CD14-positive monocyte (primary cell): ENCODE data around the gene SUGCT. TPM values are rescaled to one million over a fixed set of nuclear protein-coding genes. Genes with fewer than 3 reads are reported as not detected.

Experiments used
- DNase-seq, 3 donors: peaks; one replicate each; pipeline ENCODE4 v3.0.0-alpha.2; 2011 to 2022
- H2AFZ ChIP-seq: 2 replicates; pipeline ENCODE4 v1.6.0; 2012; ENCODE audit warnings: mild to moderate bottlenecking, low read depth, low read length, inconsistent platforms; ENCODE audit not compliant: insufficient read depth, poor library complexity, severe bottlenecking
- H3K27ac ChIP-seq, 2 donors: 1 replicate in 1 of 2; 2 replicates in 1 of 2; pipeline ENCODE4 v1.5.1; 2012 to 2013; ENCODE audit warnings: low read length in 2 of 2, control low read depth in 1 of 2, inconsistent platforms in 1 of 2, low read depth in 1 of 2, mild to moderate bottlenecking in 1 of 2
- H3K27me3 ChIP-seq, 2 donors: one replicate each; pipeline versions ENCODE4 v1.6.0 to v1.6.1; 2011 to 2013; ENCODE audit warnings: low read length in 2 of 2; ENCODE audit not compliant: control insufficient read depth in 2 of 2, insufficient read depth in 2 of 2
- H3K36me3 ChIP-seq, 2 donors: replicated peaks in 1 of 2; 1 replicate in 1 of 2; 2 replicates in 1 of 2; pipeline versions ENCODE4 v1.5.1 to v1.6.1; 2012 to 2013; ENCODE audit warnings: low read length in 2 of 2, control low read depth in 1 of 2, inconsistent platforms in 1 of 2, mild to moderate bottlenecking in 1 of 2; ENCODE audit not compliant: insufficient read depth in 2 of 2, control insufficient read depth in 1 of 2
- H3K4me1 ChIP-seq, 2 donors: 1 replicate in 1 of 2; 2 replicates in 1 of 2; pipeline versions ENCODE4 v1.5.1 to v1.6.1; 2012 to 2013; ENCODE audit warnings: low read length in 2 of 2, control low read depth in 1 of 2, inconsistent platforms in 1 of 2, mild to moderate bottlenecking in 1 of 2, moderate library complexity in 1 of 2; ENCODE audit not compliant: insufficient read depth in 2 of 2, control insufficient read depth in 1 of 2
- H3K4me2 ChIP-seq: replicated peaks from 2 replicates; pipeline ENCODE3; 2012; ENCODE audit warnings: low read length, moderate library complexity, mild to moderate bottlenecking; ENCODE audit not compliant: poor library complexity, severe bottlenecking; ENCODE audit errors: extremely low read depth
- H3K4me3 ChIP-seq, 3 experiments: fragments of 200-600 bp in 1 of 3; sonication (generic) in 1 of 3; replicated peaks in 1 of 3; 1 replicate in 2 of 3; 2 replicates in 1 of 3; pipeline ENCODE4 v1.5.1; 2011 to 2013; ENCODE audit warnings: low read length in 3 of 3, mild to moderate bottlenecking in 3 of 3, control low read depth in 2 of 3, low read depth in 2 of 3, inconsistent platforms in 1 of 3, moderate library complexity in 1 of 3
- H3K79me2 ChIP-seq: 2 replicates; pipeline ENCODE4 v1.6.0; 2012; ENCODE audit warnings: mild to moderate bottlenecking, control low read depth, inconsistent platforms, low read length, moderate library complexity; ENCODE audit not compliant: insufficient read depth
- H3K9ac ChIP-seq: 2 replicates; pipeline ENCODE4 v1.6.0; 2017; ENCODE audit warnings: low read length, mild to moderate bottlenecking; ENCODE audit not compliant: insufficient read depth, poor library complexity, severe bottlenecking
- H3K9me3 ChIP-seq, 2 donors: replicated peaks in 1 of 2; 1 replicate in 1 of 2; 2 replicates in 1 of 2; pipeline versions ENCODE4 v1.5.1 to v1.6.1; 2012 to 2013; ENCODE audit warnings: low read length in 2 of 2, control low read depth in 1 of 2; ENCODE audit not compliant: control insufficient read depth in 1 of 2, insufficient read depth in 1 of 2
- H4K20me1 ChIP-seq: 2 replicates; pipeline ENCODE4 v1.6.0; 2012; ENCODE audit warnings: mild to moderate bottlenecking, low read length, control low read depth, moderate library complexity; ENCODE audit not compliant: insufficient read depth
- H3K27ac Mint-ChIP-seq, 7 donors: one replicate each; pipeline ENCODE4 v1.8.0; 2020; ENCODE audit warnings: mild to moderate bottlenecking in 7 of 7, mixed read lengths in 7 of 7, moderate library complexity in 6 of 7, inconsistent platforms in 2 of 7
- H3K27me3 Mint-ChIP-seq, 3 donors: one replicate each; pipeline ENCODE4 v1.8.0; 2021 to 2022; ENCODE audit warnings: low read depth in 3 of 3, mild to moderate bottlenecking in 3 of 3, mixed read lengths in 3 of 3, moderate library complexity in 3 of 3, inconsistent platforms in 1 of 3
- H3K36me3 Mint-ChIP-seq, 2 donors: one replicate each; pipeline ENCODE4 v1.8.0; 2020; ENCODE audit warnings: mixed read lengths in 2 of 2, inconsistent platforms in 1 of 2, mild to moderate bottlenecking in 1 of 2
- H3K4me1 Mint-ChIP-seq: one replicate; pipeline ENCODE4 v1.8.0; 2020; ENCODE audit warnings: mild to moderate bottlenecking, mixed read lengths
- H3K4me3 Mint-ChIP-seq, 2 donors: one replicate each; pipeline ENCODE4 v1.8.0; 2020; ENCODE audit warnings: mild to moderate bottlenecking in 2 of 2, mixed read lengths in 2 of 2, moderate library complexity in 1 of 2
- H3K9me3 Mint-ChIP-seq, 7 donors: one replicate each; pipeline ENCODE4 v1.8.0; 2020 to 2022; ENCODE audit warnings: mixed read lengths in 7 of 7, mild to moderate bottlenecking in 6 of 7, moderate library complexity in 6 of 7, inconsistent platforms in 2 of 7
- CTCF ChIP-seq: fragments of 200-600 bp; IDR thresholded peaks from one replicate; pipeline ENCODE4 v1.8.0; 2022; ENCODE audit warnings: antibody characterized with exemption, mild to moderate bottlenecking
- WGBS: methylation state at CpG from one replicate; pipeline ENCODE4 v1.1.5; 2013; ENCODE audit warnings: missing lambda C conversion rate; ENCODE audit not compliant: insufficient coverage; 5-methylcytosine and 5-hydroxymethylcytosine counted together
- intact Hi-C, 2 donors: fragments of 100-400 bp; cut with micrococcal nuclease; formaldehyde crosslinking; loops; one replicate each; pipeline versions ENCODE4 v1.15.0 to v1.15.1; 2023
- polyA plus RNA-seq, 3 donors: library from polyadenylated mRNA; depleted of rRNA in 1 of 3; unstranded in 2 of 3; stranded (reverse) in 1 of 3; fragments of 300-500 nt in 2 of 3; fragments of >200 nt in 1 of 3; fragmentation: Illumina TruSeq in 2 of 3; gene quantifications; 1 replicate in 2 of 3; 2 replicates in 1 of 3; pipeline ENCODE4 v1.2.3, GENCODE V29; 2012 to 2021

The SUGCT gene
- polyA plus RNA-seq, 3 donors = not detected

- H3K9me3 ChIP-seq = no peaks in the 10 kb centered on the region
- H3K36me3 Mint-ChIP-seq = no peaks in the 10 kb centered on the region
- no peak overlapping the region for H3K9ac ChIP-seq
- no peak overlapping the region for H3K4me2 ChIP-seq
- H3K79me2 ChIP-seq = no peaks in the 10 kb centered on the region
- 100% methylated on average over 1 of the region's 1 CpG for WGBS
- H3K4me1 ChIP-seq = no peaks in the 10 kb centered on the region
- H3K9me3 Mint-ChIP-seq = peaks cover 0 to 14% (median 4%) of the 10 kb centered on the region in 7 donors
- H3K27ac ChIP-seq = no peak overlapping the region
- no peaks in the 10 kb centered on the region for H3K27me3 ChIP-seq
- intact Hi-C loops = no loop called here
- no peak overlapping the region for H3K4me3 ChIP-seq
- H4K20me1 ChIP-seq = no peaks in the 10 kb centered on the region
- DNase-seq = no peak
- H3K4me3 Mint-ChIP-seq = no peak overlapping the region
- no peaks in the 10 kb centered on the region for H3K36me3 ChIP-seq
- no peak overlapping the region for H2AFZ ChIP-seq
- H3K27me3 Mint-ChIP-seq = peaks cover 0 to 1% (median 0%) of the 10 kb centered on the region in 3 donors
- H3K4me1 Mint-ChIP-seq = peaks cover 2% of the 10 kb centered on the region
- TF ChIP-seq CTCF = no peak
- no peak overlapping the region for H3K27ac Mint-ChIP-seq
These were observed 266.6 kb downstream of the SUGCT start for GRCh38 chr7:40401406-40401805.

DNA sequence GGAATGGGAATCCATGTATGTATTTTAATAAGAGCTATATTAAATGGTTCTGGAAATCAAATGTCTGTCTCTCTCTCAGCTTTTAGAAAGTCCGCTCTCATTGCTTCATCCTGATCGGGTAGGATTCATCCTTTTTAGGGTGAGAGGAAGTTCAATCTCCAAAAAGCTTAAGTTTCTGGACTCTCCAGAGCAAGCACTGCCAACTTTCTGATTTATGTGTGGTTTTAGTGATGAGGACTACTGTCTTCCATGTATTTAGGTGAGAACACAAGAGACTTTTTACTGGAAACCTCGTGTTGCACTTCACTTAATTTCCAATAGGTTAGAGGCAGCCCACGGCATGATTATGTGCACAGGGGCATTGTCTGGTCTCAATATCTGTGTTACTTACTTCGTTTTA, 267.9 kb downstream of the SUGCT start:
- Mint-ChIP-seq H3K27me3 (peaks cover 0 to 1% (median 0%) of the 10 kb centered on the region in 3 donors), H3K9me3 (peaks cover 0 to 14% (median 4%) of the 10 kb centered on the region in 7 donors), H3K27ac (no peak overlapping the region), H3K36me3 (no peaks in the 10 kb centered on the region), H3K4me3 (no peak overlapping the region), H3K4me1 (peaks cover 2% of the 10 kb centered on the region)
- no peaks in the 10 kb centered on the region for H3K9me3 ChIP-seq
- DNase-seq = no peak
- WGBS = 71% methylated on average over 2 of the region's 5 CpGs
- intact Hi-C loops = no loop called here
- no peak for TF ChIP-seq CTCF
- no peaks in the 10 kb centered on the region for H3K79me2 ChIP-seq
- no peak overlapping the region for H3K4me2 ChIP-seq
- no peaks in the 10 kb centered on the region for H3K27me3 ChIP-seq
- no peak overlapping the region for H3K9ac ChIP-seq
- H3K4me3 ChIP-seq = no peak overlapping the region
- H2AFZ ChIP-seq = no peak overlapping the region
- H3K4me1 ChIP-seq = no peaks in the 10 kb centered on the region
- H3K36me3 ChIP-seq = no peaks in the 10 kb centered on the region
- no peak overlapping the region for H3K27ac ChIP-seq
- no peaks in the 10 kb centered on the region for H4K20me1 ChIP-seq
